Ammon's horn (tissue), 1 donor: Measurements from ENCODE around the gene GAS6.
"Not testable (repeated sequence)": the region's sequence is repeated elsewhere in the genome, so short reads cannot be mapped to it uniquely, and the experiment has no call there.

ENCODE experiments used
- DNase-seq: peaks from one replicate; pipeline ENCODE4 v3.0.0-alpha.2; 2016; ENCODE audit warnings: low spot score

Gene GAS6

DNA sequence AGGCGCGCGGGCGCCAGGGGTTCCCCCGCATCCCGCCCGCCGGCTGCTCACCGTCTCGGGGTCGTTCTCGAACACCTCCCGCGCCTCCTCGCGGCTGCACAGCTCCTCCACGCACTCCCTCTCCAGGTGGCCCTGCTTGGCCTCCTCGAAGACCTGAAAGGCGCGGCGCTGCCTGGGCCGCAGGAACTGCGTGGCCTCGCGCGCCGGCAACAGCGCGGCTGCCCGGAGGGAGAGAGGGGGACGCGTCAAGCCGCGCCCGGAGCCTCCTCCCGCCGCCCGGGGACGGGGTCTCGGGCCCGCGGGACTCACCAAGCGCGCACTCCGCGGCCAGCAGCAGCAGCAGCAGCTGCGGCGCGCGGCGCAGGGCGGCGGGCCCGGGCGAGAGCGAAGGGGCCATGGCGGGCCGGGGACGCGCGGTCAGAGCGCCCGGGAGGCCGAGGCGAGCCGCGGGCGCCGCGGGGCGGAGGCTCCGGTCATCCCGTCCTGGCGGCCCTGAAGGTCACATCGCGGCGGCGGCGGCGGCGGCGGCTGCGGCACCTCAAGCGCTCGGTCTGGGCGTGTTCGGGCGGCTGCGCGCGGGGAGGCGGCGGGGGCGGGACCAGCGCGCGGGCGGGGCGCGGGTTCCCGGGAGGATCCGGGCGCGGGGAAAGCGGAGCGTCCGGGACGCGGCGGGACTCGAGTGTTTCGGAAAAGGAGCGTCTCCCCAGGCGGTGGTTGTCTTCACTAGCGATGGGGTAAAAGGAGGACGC, at the start of gene GAS6:
Gene GAS6 (minus strand): TSS at position 553 of the 749 bp plus-strand sequence. CDS start 156 bp downstream, at position 397.
- DNase-seq: peak; percentile 33

DNA sequence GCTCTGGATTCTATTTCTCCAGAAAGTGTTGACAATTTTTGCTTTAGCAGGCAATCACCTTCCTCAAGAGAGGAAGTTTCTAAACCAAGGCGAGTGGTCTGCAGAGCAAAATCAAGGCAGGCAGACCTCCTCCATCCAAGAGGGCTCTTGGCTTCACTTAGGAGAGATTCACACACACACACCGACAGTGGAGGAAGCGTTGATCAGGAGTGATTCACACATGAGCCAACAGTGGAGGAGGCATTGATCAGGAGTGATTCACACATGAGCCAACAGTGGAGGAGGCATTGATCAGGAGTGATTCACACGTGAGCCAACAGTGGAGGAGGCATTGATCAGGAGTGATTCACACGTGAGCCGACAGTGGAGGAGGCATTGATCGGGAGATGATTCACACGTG, 49.5 kb upstream of the GAS6 start:
- DNase-seq: not testable (repeated sequence)

DNA sequence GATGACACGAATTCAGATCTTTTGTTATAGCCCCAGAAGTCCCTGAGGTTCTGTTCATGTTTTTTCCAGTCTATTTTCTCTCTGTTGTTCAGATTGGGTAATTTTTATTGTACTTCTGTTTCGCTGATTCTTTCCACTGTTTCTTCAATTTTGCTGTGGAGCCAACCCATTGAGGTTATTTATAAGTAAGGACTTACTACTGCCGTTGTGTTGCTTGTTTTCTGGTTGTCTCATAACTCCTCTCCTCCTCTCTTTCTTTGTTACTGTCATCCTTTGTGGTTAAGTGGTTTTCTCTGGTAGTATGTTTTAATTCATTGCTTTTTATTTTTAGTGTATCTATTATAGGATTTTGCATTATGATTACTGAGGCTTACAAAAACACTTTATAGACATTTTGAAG, 48.7 kb upstream of the GAS6 start:
- no peak for DNase-seq

- DNase-seq: no peak
These were observed 44.0 kb upstream of the GAS6 start for GRCh38 chr13:113907635-113908617.

DNA sequence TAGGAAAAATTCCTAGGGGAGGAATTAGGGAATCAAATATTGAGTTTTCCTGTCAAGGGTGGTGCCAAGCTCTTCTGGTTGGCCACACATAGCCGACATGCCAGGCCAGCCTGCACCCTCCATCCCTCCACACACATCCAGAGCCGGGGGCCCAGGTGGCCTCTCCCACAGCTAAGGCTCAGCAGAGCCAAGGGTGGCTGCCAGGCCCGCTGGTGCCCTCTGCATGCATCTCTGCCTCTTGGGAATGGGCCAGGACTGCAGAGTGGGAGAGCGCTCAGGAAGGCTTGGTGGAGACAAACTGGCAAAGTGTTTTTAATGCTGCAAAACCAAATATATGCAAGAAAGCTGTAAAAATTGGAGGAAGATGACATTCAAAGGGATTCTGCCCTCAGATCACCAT, 42.7 kb upstream of the GAS6 start:
- DNase-seq: no peak

GRCh38 chr13:113905942-113906341, 42.1 kb upstream of the GAS6 start:
- no peak for DNase-seq

DNA sequence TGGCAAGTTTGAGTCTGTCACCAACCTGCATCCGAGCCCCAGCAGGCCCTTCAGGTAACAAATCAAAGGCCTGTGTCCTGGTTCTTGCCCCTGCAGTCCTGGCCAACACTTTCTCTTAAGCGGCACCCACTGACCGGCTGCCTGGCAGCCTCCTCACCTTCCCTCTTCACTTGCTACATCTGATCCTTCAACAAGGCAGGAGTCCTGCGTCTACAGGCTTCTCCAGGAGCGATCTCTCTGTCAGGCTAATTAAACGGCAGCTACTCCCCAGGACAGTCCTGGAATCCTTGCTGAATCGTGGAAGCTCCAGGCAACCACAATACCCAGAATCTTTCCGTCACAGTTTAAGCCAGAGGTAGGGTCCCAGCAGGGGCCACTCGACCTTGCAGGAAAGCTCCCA, 41.1 kb upstream of the GAS6 start:
- DNase-seq: no peak

GRCh38 chr13:113904411-113904810, 40.5 kb upstream of the GAS6 start:
- peak; percentile 88 for DNase-seq

GRCh38 chr13:113903912-113904311, 40.0 kb upstream of the GAS6 start:
- DNase-seq: no peak

- no peak for DNase-seq
These were observed 39.3 kb upstream of the GAS6 start for GRCh38 chr13:113902986-113903775.

DNA sequence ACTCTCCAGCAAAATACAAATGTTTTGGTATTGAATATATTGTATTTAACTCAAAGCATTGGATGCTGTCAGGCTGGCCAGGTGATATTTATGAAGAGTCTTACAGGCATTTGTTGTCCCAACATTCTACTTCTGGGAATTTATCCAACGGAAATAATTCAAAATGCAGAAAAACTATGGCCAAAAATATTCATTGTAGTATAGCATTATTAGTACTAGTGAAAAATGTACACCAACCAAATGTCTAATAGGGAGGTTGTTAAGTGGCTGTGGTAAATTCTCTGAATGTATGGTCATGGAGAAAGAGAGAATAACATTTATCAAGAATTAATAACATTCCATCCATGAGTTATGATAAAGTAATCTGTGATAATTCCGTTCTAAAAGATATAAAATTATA, 38.6 kb upstream of the GAS6 start:
- DNase-seq: no peak

DNA sequence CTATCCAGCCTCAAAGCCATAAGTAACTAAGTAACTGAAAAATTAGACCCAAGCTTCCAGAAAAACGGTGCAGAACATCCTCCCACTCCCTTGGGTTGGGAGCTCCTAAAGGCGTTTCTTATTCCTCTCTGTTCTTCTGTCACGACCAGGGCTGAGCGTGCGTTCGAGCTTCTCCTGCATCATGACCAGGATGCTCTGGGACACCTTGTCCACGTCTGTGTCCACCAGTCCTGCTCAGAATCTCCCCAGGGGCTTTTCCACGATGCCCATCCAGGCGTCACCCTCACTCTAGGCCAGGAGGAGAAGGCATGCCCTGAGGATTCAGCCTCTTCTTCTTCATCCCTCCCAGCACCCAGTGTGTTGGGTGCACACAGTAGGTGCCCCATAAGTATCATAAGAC, 37.8 kb upstream of the GAS6 start:
- no peak for DNase-seq

- DNase-seq: no peak
These were observed 37.4 kb upstream of the GAS6 start for GRCh38 chr13:113901231-113901630.

- no peak for DNase-seq
These were observed 36.8 kb upstream of the GAS6 start for GRCh38 chr13:113900646-113901045.

GRCh38 chr13:113898391-113898790, 34.5 kb upstream of the GAS6 start:
- no peak for DNase-seq

GRCh38 chr13:113897966-113898365, 34.1 kb upstream of the GAS6 start:
- no peak for DNase-seq

GRCh38 chr13:113897161-113897560, 33.3 kb upstream of the GAS6 start:
- no peak for DNase-seq

GRCh38 chr13:113895436-113895835, 31.6 kb upstream of the GAS6 start:
- no peak for DNase-seq

GRCh38 chr13:113890774-113891480, 27.1 kb upstream of the GAS6 start:
- DNase-seq: no peak

GRCh38 chr13:113889467-113889866, 25.6 kb upstream of the GAS6 start:
- DNase-seq: no peak

GRCh38 chr13:113888701-113889330, 24.9 kb upstream of the GAS6 start:
- no peak for DNase-seq
